Left kidney (tissue), 8 donors: ENCODE results near the gene TDRKH. TPM values are rescaled to one million over a fixed set of nuclear protein-coding genes. Genes with fewer than 3 reads are reported as not detected.

Experiments used
- DNase-seq: peaks from one replicate; pipeline ENCODE4 v3.0.0-alpha.2; 2013
- long read RNA-seq, 8 donors: transcript quantifications; one replicate each; lab custom pipeline, GENCODE V29; 2026
- polyA plus RNA-seq: library from polyadenylated mRNA; unstranded; fragments of 120-200 nt; gene quantifications from one replicate; pipeline ENCODE4 v1.2.1, GENCODE V29; 2013; ENCODE audit not compliant: insufficient read length

Gene TDRKH
- polyA plus RNA-seq = 8.8 TPM
- long read RNA-seq, donor 1, partial matches to known transcripts = 0 of 1 reads
- long read RNA-seq, donor 1, other reads (novel, unspliced or antisense) = 0 of 1 reads
- long read RNA-seq, donor 2, partial matches to known transcripts = 0 of 2 reads
- long read RNA-seq, donor 2, other reads (novel, unspliced or antisense) = 0 of 2 reads
- long read RNA-seq, donor 3 = 0 reads
- long read RNA-seq, donor 4 = 0 reads
- long read RNA-seq, donor 5, partial matches to known transcripts = 0 of 2 reads
- long read RNA-seq, donor 5, other reads (novel, unspliced or antisense) = 0 of 2 reads
- long read RNA-seq, donor 6 = 0 reads
- long read RNA-seq, donor 7 = 0 reads
- long read RNA-seq, donor 8 = 0 reads

GRCh38 chr1:151790071-151790939 is at the start of gene TDRKH:
Gene TDRKH, minus strand, starts transcription at chr1:151790500. Its CDS starts 7,478 bp downstream, at chr1:151783022.
- peak; percentile 96 for DNase-seq

- no peak for DNase-seq
These were observed 49.4 kb upstream of the TDRKH start, which contains the start of gene C2CD4D for GRCh38 chr1:151839457-151840403. Gene C2CD4D, minus strand, starts transcription at chr1:151839820. Its CDS starts 831 bp downstream, at chr1:151838989.

GRCh38 chr1:151839082-151839412 is 48.7 kb upstream of the TDRKH start:
- no peak for DNase-seq

GRCh38 chr1:151838222-151839081 is 48.2 kb upstream of the TDRKH start:
- no peak for DNase-seq

GRCh38 chr1:151837884-151838221 is 47.6 kb upstream of the TDRKH start:
- DNase-seq = no peak

GRCh38 chr1:151837197-151837596 is 46.9 kb upstream of the TDRKH start:
- DNase-seq = no peak

GRCh38 chr1:151835596-151835995 is 45.3 kb upstream of the TDRKH start:
- DNase-seq = no peak

- DNase-seq = no peak
These were observed 43.9 kb upstream of the TDRKH start for GRCh38 chr1:151834239-151834638.

GRCh38 chr1:151833172-151833900 is 43.0 kb upstream of the TDRKH start:
- no peak for DNase-seq

- no peak for DNase-seq
These were observed 42.1 kb upstream of the TDRKH start for GRCh38 chr1:151832318-151832980.

- DNase-seq = no peak
These were observed 41.3 kb upstream of the TDRKH start, which contains the start of gene RORC for GRCh38 chr1:151831605-151832004. Gene RORC, minus strand, starts transcription at chr1:151831802. Its CDS starts 38 bp downstream, at chr1:151831764.

- no peak for DNase-seq
These were observed 40.9 kb upstream of the TDRKH start for GRCh38 chr1:151831256-151831591.

GRCh38 chr1:151830055-151830454 is 39.8 kb upstream of the TDRKH start:
- DNase-seq = no peak

- DNase-seq = no peak
These were observed 39.2 kb upstream of the TDRKH start for GRCh38 chr1:151829352-151830046.

GRCh38 chr1:151828921-151829320 is 38.6 kb upstream of the TDRKH start:
- no peak for DNase-seq

GRCh38 chr1:151827853-151828252 is 37.6 kb upstream of the TDRKH start:
- no peak for DNase-seq

GRCh38 chr1:151825751-151826660 is 35.7 kb upstream of the TDRKH start:
- no peak for DNase-seq

GRCh38 chr1:151825204-151825603 is 34.9 kb upstream of the TDRKH start:
- DNase-seq = no peak
